ENCODE measurements around the gene FDXR.

- TF ChIP-seq ELF4 (IDR thresholded peaks at IDR 0.05), result no peak
- no peak for TF ChIP-seq SUZ12 (IDR thresholded peaks at IDR 0.05)
- no peak for TF ChIP-seq FOXM1 (IDR thresholded peaks at IDR 0.05; ENCODE audit: borderline replicate concordance)
These were observed 39.1 kb downstream of the FDXR start for GRCh38 chr17:74833501-74834377.
